GM12872 (cell line): ENCODE measurements around the gene AP2M1.

Source experiments
- TF ChIP-seq, protein P1 (sequence below): IDR thresholded peaks from 3 replicates; pipeline ENCODE4 v1.5.1; 2011; ENCODE audit warnings: low read depth, mild to moderate bottlenecking, low read length, moderate library complexity; ENCODE audit not compliant: insufficient read depth

Gene AP2M1

DNA sequence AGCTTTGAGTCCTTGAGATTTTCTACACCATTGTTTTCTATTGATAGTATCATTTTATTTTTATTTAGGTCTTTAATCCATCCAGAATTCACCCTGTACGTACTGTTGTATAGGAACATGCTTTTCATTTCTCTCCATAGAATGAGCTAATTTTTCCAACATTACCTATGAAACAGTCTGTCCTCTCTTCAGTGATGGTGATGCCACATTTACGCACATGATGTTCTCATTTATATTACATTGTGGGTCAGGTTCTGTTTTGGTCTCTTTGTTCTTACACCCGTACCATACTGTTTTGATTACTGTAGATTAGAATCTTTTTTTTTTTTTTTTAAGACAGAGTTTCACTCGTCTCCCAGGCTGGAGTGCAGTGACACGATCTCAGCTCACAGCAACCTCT, 37.1 kb downstream of the AP2M1 start:
- TF ChIP-seq, protein P1, sequence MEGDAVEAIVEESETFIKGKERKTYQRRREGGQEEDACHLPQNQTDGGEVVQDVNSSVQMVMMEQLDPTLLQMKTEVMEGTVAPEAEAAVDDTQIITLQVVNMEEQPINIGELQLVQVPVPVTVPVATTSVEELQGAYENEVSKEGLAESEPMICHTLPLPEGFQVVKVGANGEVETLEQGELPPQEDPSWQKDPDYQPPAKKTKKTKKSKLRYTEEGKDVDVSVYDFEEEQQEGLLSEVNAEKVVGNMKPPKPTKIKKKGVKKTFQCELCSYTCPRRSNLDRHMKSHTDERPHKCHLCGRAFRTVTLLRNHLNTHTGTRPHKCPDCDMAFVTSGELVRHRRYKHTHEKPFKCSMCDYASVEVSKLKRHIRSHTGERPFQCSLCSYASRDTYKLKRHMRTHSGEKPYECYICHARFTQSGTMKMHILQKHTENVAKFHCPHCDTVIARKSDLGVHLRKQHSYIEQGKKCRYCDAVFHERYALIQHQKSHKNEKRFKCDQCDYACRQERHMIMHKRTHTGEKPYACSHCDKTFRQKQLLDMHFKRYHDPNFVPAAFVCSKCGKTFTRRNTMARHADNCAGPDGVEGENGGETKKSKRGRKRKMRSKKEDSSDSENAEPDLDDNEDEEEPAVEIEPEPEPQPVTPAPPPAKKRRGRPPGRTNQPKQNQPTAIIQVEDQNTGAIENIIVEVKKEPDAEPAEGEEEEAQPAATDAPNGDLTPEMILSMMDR = no peak

DNA sequence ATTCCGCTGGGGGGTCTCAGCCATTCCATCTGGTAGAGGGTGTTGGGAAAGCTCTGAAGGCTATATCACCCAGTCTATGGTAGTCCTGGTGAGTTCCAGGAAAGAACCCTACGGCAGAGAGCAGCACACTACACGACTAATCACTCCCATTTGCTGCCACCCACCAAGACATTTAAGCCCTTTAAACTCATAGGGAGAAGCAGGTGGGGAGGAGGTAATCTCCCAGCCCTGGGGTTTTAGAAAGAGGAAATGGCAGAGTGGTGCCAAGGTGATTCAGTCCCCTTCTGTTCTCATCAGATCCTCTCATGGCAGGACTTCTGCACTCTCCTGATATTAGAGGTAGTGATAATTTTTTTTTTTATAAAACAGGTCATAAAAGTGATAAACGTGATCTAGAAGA, 44.2 kb downstream of the AP2M1 start:
- TF ChIP-seq, protein P1 = no peak

DNA sequence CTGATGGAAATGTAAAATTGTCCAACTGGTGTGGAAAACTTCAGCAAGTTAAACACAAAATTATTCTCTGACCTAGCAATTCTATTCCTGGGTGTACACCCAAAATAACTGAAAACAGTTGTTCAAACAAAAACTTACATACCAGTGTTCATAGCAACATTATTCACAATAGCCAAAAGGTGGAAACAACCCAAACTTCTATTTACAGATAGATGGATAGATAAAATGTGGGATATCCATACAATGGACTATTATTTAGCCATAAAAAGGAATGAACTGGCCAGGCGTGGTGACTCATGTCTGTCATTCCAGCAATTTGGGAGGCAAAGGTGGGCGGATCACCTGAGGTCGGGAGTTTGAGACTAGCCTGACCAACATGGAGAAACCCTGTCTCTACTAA, 47.9 kb downstream of the AP2M1 start:
- TF ChIP-seq, protein P1 = no peak

DNA sequence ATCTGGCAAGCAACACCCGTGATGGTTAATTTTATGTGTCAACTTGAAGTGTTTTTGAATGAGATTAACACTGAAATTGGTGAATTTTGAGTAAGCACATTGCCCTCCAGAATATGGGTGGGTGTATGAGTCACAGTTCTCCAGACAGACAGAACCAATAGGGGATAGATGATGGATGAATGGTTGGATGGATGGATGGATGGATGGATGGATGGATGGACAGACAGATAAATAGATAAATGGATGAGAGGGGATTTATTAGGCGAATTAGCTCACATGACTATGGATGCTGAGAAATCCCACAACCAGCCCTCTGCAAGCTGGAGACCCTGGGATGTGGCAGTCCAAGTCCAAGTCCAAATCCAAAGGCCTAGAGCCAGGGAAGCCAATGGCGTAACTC, 49.3 kb downstream of the AP2M1 start:
- TF ChIP-seq, protein P1 = no peak

DNA sequence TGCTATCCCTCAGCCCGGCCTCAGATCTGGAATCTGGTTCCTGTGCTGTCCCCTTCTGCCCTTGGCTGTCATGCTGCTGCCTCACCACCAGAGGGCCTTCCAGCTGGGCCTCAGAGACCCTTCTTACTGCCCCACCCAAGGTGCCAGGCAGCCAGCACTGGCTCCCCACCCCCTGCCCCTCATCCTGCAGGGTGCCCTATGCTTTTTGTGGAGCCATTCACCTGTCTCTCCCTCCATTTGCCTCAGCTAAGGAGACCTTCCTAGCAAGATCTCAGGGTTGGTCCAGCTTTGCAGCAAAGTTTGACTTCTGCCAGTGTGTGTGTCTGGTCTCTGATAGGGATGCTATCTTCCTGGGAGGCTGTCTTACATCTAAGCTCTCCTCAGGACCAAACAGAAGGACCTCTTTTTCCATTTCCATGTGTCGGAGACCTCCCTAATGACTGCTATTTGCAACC, 52.9 kb downstream of the AP2M1 start:
- TF ChIP-seq, protein P1 = peak; percentile 97

DNA sequence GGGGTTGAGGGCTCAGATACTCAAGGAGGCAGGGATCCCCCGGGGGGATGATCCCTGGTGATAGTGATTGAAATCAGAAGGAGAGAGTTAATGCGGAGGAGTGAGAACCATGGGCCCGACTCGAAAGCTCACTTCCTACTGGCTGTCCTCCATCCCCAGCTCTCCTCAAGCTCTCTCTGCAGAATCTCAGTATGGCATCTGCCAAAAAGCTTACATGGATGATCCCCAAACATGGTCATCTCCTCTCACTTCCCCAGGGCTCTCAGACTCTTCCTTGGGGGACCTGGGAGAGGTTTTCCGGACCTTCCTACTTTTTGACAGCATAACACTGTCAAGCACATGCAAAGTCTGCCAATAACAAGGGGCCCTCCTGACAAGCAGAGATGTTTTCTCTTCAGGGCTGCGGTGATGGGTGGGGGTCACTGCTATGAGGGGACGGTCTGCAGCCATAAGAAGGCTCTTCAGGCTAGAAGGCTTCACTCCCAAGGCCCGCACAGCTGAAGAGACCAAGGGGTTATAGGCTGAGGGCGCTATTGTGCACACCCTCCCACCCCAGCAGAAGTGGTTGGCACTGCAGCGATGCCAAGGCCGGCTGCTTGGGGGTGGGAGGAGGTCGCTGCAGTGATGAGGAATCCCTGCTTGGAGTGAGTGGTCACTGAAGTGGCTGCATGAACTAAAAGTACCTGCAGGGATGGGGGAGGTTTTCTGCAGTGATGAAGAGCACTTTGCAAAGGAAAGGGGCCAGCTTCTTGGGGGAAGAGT, 53.9 kb downstream of the AP2M1 start:
- TF ChIP-seq, protein P1 = no peak

DNA sequence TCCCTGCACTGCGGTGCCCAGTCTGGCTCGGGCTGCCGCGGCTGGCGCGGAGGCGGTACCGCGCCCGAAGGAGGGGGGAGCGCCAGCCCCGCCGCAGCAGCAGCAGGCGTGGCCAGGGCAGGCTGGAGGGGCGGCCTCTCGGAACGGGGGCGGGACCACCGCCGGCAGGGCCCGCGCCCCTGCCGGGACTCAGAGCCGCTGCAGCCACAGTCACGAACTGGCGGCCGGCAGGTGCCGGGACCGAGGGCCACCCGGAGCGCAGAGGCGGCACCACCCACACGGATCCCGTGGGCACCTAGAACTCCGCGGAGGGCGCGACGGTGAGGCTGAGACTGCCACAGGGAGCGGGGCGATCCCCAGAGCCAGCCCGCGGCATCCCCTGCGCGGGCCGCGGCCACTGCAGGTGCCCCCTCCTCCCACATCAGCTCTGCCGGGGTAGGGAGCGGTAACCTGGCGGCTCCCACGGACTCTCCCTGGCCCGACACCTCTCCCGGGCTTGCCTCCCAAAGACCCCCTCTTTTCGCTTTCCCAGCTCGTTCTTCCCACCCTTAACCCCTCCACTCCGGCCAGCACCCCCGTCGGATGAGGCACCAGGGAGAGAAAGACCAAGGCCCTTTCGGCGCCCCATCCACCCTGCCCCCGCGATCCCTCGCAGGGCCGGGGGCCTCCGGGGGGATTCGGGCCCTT, 54.9 kb downstream of the AP2M1 start, which contains the start of gene VWA5B2:
Gene VWA5B2 (plus strand): TSS at position 192 of the 687 bp plus-strand sequence. CDS start 944 bp downstream, outside the sequence.
- TF ChIP-seq, protein P1 = 0 out of 3 replicates have a peak, but pooled peaks have one; percentile 7
